Erythroblast (primary cell): ENCODE results near the gene CSNK1G2.

Source experiments
- DNase-seq, 2 experiments: peaks; one replicate each; lab custom pipeline; 2025; lab: John Stamatoyannopoulos, UW
- GATA1 ChIP-seq: IDR thresholded peaks from 2 replicates; pipeline ENCODE4 v1.6.1; 2011; ENCODE audit warnings: low read depth, mild to moderate bottlenecking, control low read depth, low read length, moderate library complexity
- POLR2A ChIP-seq: IDR thresholded peaks from 2 replicates; pipeline ENCODE4 v1.6.1; 2011; ENCODE audit warnings: mild to moderate bottlenecking, low read length

Gene CSNK1G2

GRCh38 chr19:1956868-1957492 is 16.0 kb downstream of the CSNK1G2 start:
- TF ChIP-seq POLR2A (no peak), GATA1 (no peak)
- DNase-seq: no peak

GRCh38 chr19:1957562-1958248 is 16.7 kb downstream of the CSNK1G2 start:
- no peak for DNase-seq
- TF ChIP-seq POLR2A (no peak), GATA1 (no peak)

- TF ChIP-seq GATA1: no peak
- no peak for DNase-seq
Observed at GRCh38 chr19:1959928-1960589, 19.1 kb downstream of the CSNK1G2 start.

GRCh38 chr19:1961000-1961883 is 20.3 kb downstream of the CSNK1G2 start:
- TF ChIP-seq POLR2A: no peak
- no peak for TF ChIP-seq GATA1
- no peak for DNase-seq

GRCh38 chr19:1962674-1963073 is 21.7 kb downstream of the CSNK1G2 start:
- TF ChIP-seq GATA1 (no peak), POLR2A (no peak)
- DNase-seq: no peak

GRCh38 chr19:1967087-1967608 is 26.2 kb downstream of the CSNK1G2 start:
- no peak for TF ChIP-seq POLR2A
- TF ChIP-seq GATA1: no peak
- DNase-seq: no peak

GRCh38 chr19:1968279-1969175 is 27.6 kb downstream of the CSNK1G2 start:
- no peak for DNase-seq
- TF ChIP-seq POLR2A: no peak
- no peak for TF ChIP-seq GATA1

- TF ChIP-seq POLR2A (no peak), GATA1 (no peak)
- DNase-seq: no peak
Observed at GRCh38 chr19:1969176-1970002, 28.4 kb downstream of the CSNK1G2 start.

- no peak for TF ChIP-seq GATA1
- TF ChIP-seq POLR2A: no peak
Observed at GRCh38 chr19:1970003-1970805, 29.2 kb downstream of the CSNK1G2 start.

GRCh38 chr19:1970806-1971502 is 30.0 kb downstream of the CSNK1G2 start:
- TF ChIP-seq GATA1: no peak
- no peak for TF ChIP-seq POLR2A
- no peak for DNase-seq

More at GRCh38 chr19:1970003-1970805, 29.2 kb downstream of the CSNK1G2 start:
- no peak for DNase-seq
